NB4 (cell line): ENCODE measurements around the gene BTBD9.

Experiments used
- CTCF ChIP-seq: IDR thresholded peaks from one replicate; pipeline ENCODE4 v1.5.1; 2012; ENCODE audit warnings: low read depth, low read length
- MAX ChIP-seq: IDR thresholded peaks from 2 replicates; pipeline ENCODE4 v1.6.1; 2011; ENCODE audit warnings: low read depth, low read length
- MYC ChIP-seq: IDR thresholded peaks from 2 replicates; pipeline ENCODE4 v1.6.1; 2011; ENCODE audit warnings: low read depth, low read length

GRCh38 chr6:38676974-38677544 is 37.3 kb upstream of the BTBD9 start:
- TF ChIP-seq CTCF (no peak), MYC (no peak), MAX (no peak)
